HG03442 (cell line): ENCODE measurements around the gene CD24.
A peak's percentile ranks its signal among the peaks of the same experiment; 100 is the strongest.
"Not testable (repeated sequence)": the region's sequence is repeated elsewhere in the genome, so short reads cannot be mapped to it uniquely, and the experiment has no call there.

Source experiments
- ATAC-seq: cut with Tn5 transposase; IDR thresholded peaks from one replicate; pipeline ENCODE4 v1.9.1; 2021; ENCODE audit warnings: mild to moderate bottlenecking, moderate library complexity; ENCODE audit not compliant: unreplicated experiment

CD24 gene

GRCh38 chr6:106970769-106971168 is 3.8 kb downstream of the CD24 start:
- not testable (repeated sequence) for ATAC-seq

- no peak for ATAC-seq
Observed at GRCh38 chr6:106967936-106968555, 6.5 kb downstream of the CD24 start.

- no peak for ATAC-seq
Observed at GRCh38 chr6:106966671-106967640, 7.6 kb downstream of the CD24 start.

GRCh38 chr6:106966229-106966628 is 8.3 kb downstream of the CD24 start:
- ATAC-seq: no peak

- ATAC-seq: no peak
Observed at GRCh38 chr6:106964954-106965353, 9.6 kb downstream of the CD24 start.

GRCh38 chr6:106964099-106964498 is 10.4 kb downstream of the CD24 start:
- no peak for ATAC-seq

- no peak for ATAC-seq
Observed at GRCh38 chr6:106963544-106963943, 11.0 kb downstream of the CD24 start.

- ATAC-seq: no peak
Observed at GRCh38 chr6:106961801-106962200, 12.7 kb downstream of the CD24 start.

- no peak for ATAC-seq
Observed at GRCh38 chr6:106961136-106961535, 13.4 kb downstream of the CD24 start.

- no peak for ATAC-seq
Observed at GRCh38 chr6:106959985-106960384, 14.5 kb downstream of the CD24 start.

- peak; percentile 57 for ATAC-seq
Observed at GRCh38 chr6:106939848-106940247, 34.7 kb downstream of the CD24 start.

GRCh38 chr6:106939208-106939607 is 35.3 kb downstream of the CD24 start:
- ATAC-seq: no peak

GRCh38 chr6:106927531-106928398 is 46.8 kb downstream of the CD24 start:
- ATAC-seq: no peak

GRCh38 chr6:106925948-106926347 is 48.6 kb downstream of the CD24 start:
- no peak for ATAC-seq

GRCh38 chr6:106924694-106925523 is 49.6 kb downstream of the CD24 start:
- ATAC-seq: no peak

- no peak for ATAC-seq
Observed at GRCh38 chr6:106922626-106923025, 51.9 kb downstream of the CD24 start.
